Measurements from ENCODE around the gene VENTX.

Gene VENTX

GRCh38 chr10:133211959-133212852 lies 25.4 kb upstream of the VENTX start:
- no peak for TF ChIP-seq CTCF (conservative IDR thresholded peaks at IDR 0.05; ENCODE audit: low read length)
- no peak for DNase-seq (ENCODE audit: low read depth)
- H3K4me3 ChIP-seq (ENCODE audit: low read length), result no peak overlapping the region

GRCh38 chr10:133212853-133213494 lies 24.7 kb upstream of the VENTX start:
- no peak for TF ChIP-seq CTCF (conservative IDR thresholded peaks at IDR 0.05; ENCODE audit: low read length)
- H3K4me3 ChIP-seq (ENCODE audit: low read length), result no peak overlapping the region
- DNase-seq (ENCODE audit: low read depth), result no peak

GRCh38 chr10:133213641-133214467 lies 23.8 kb upstream of the VENTX start:
- H3K4me3 ChIP-seq (ENCODE audit: low read length), result no peak overlapping the region
- no peak for DNase-seq (ENCODE audit: low read depth)
- TF ChIP-seq CTCF (conservative IDR thresholded peaks at IDR 0.05; ENCODE audit: low read length), result no peak

GRCh38 chr10:133214468-133215410 lies 22.9 kb upstream of the VENTX start:
- no peak for TF ChIP-seq CTCF (conservative IDR thresholded peaks at IDR 0.05; ENCODE audit: low read length)
- DNase-seq (ENCODE audit: low read depth), result no peak
- no peak overlapping the region for H3K4me3 ChIP-seq (ENCODE audit: low read length)

GRCh38 chr10:133215586-133215985 lies 22.1 kb upstream of the VENTX start:
- TF ChIP-seq CTCF (conservative IDR thresholded peaks at IDR 0.05; ENCODE audit: low read length), result no peak
- H3K4me3 ChIP-seq (ENCODE audit: low read length), result no peak overlapping the region
- DNase-seq (ENCODE audit: low read depth), result no peak

GRCh38 chr10:133216776-133217175 lies 20.9 kb upstream of the VENTX start:
- DNase-seq (ENCODE audit: low read depth), result no peak
- TF ChIP-seq CTCF (conservative IDR thresholded peaks at IDR 0.05; ENCODE audit: low read length), result no peak
- H3K4me3 ChIP-seq (ENCODE audit: low read length), result no peak overlapping the region

Data from AG10803 (cell line).